ENCODE measurements around the gene MARK2. TPM values are rescaled to one million over a fixed set of nuclear protein-coding genes. Genes with fewer than 3 reads are reported as not detected.
"Not testable (repeated sequence)": the region's sequence is repeated elsewhere in the genome, so short reads cannot be mapped to it uniquely, and the experiment has no call there.

Gene MARK2
- total RNA-seq, 2 experiments from 2014 or later: 57.2 to 57.9 TPM

DNA sequence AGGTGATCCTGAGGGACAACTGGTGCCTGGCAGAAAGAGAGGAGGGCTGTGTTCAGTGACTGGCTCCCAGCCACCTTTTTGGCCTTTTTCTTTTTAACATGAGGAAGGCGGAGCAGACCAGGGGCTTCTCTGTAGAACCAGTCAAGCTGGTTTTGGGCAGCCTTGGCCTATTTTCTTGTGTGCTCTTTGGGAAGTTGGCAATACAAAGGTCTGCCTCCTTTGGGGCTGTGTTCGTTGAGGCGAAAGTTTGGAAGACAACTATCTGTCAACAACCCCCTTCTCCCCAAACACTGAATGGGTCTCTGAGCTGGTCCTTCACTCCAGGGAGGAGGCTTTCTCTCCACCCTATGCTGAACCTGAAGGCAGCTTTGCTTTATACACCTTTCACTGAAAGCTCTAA lies 8.5 kb downstream of the MARK2 start:
- Mint-ChIP-seq H3K4me1 (peaks cover 69% of the 10 kb centered on the region), H3K27me3 (no peaks in the 10 kb centered on the region), H3K4me3 (no peak overlapping the region), H3K27ac (no peak overlapping the region), H3K36me3 (peaks cover 42% of the 10 kb centered on the region), H3K9me3 (ENCODE audit: low read depth) (no peaks in the 10 kb centered on the region)
- ATAC-seq: no peak
- CTCF ChIA-PET: interaction anchor here (0.9 to 1.1 kb wide), 2 partner anchors 10 to 45 kb away, joined by 3 to 5 read pairs; no protein-coding TSS in a partner anchor
- DNase-seq: no peak

DNA sequence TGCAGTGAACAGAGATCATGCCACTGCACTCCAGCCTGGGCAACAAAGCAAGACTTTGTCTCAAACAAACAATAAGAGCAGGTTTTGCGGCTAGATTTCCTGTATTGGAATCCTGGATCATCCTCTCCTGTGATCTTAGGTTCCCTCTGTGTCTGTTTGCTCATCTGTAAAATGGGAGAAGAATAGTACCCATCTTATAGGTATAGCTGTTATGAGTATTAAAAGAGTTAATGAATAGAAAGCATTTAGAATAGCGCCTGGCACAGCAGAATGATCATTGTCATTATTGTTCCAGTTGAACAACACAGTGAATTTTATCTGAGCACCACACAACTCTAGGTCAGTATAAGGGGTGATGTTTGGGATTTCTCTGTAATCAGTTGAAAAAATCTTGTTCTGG lies 10.8 kb downstream of the MARK2 start:
- Mint-ChIP-seq H3K27ac (peak overlapping the region; percentile 2), H3K4me1 (peaks cover 63% of the 10 kb centered on the region), H3K9me3 (ENCODE audit: low read depth) (no peaks in the 10 kb centered on the region), H3K27me3 (no peaks in the 10 kb centered on the region), H3K36me3 (peaks cover 37% of the 10 kb centered on the region), H3K4me3 (no peak overlapping the region)
- CTCF ChIA-PET: interaction anchor here (0.7 to 2.2 kb wide), 2 partner anchors 9 to 96 kb away, joined by 3 to 7 read pairs; no protein-coding TSS in a partner anchor
- no peak for DNase-seq
- ATAC-seq: no peak

DNA sequence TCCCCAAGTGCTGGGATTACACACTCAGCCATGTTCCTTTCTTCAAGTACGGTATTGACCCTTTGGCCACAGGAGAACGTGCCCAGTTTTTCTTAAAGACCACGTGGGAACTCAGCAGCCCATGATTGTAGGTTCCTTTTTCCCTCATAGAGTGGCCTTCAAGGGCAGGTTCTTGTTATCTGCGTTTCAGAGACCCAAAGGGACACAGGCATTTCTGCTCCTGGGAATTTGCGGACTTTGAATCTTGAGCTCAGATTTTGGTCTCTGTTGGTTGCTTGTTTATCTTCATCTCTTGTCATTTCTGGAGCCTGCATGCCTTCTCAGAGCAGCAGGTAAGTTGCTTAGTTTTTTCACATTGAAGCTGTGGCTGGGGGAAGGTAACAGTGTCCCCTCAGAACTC lies 12.0 kb downstream of the MARK2 start:
- H3K4me1 Mint-ChIP-seq: peaks cover 65% of the 10 kb centered on the region
- peak overlapping the region; percentile 75 for H3K4me3 Mint-ChIP-seq
- no peaks in the 10 kb centered on the region for H3K9me3 Mint-ChIP-seq (ENCODE audit: low read depth)
- ATAC-seq (no peak), DNase-seq (no peak)
- H3K36me3 Mint-ChIP-seq: peaks cover 44% of the 10 kb centered on the region
- peak overlapping the region; percentile 81 for H3K27ac Mint-ChIP-seq
- no peaks in the 10 kb centered on the region for H3K27me3 Mint-ChIP-seq
- CTCF ChIA-PET: interaction anchor here (0.7 to 1.3 kb wide), 4 partner anchors 8 to 18 kb away, joined by 3 read pairs; no protein-coding TSS in a partner anchor

DNA sequence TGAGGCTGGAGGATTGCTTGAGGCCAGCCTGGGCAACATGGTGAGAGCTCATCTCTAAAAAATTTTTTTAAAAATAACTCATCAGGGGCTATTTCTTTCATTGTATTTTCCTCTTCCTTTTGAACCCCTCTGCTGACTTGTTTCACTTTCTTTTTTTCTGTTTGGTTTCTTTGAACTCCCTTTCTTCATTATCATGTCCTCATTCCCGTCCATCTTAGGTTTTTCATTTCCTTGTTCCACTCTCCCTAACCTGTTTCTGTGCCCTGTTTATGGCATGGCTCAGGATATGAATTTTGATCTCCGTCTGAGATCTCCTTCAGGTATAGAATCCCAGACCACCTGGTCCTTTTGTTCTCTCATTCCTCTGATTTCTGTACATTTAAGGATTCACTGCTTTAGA lies 12.5 kb downstream of the MARK2 start:
- H3K27me3 Mint-ChIP-seq: no peaks in the 10 kb centered on the region
- H3K4me1 Mint-ChIP-seq: peaks cover 67% of the 10 kb centered on the region
- peak; percentile 61 for ATAC-seq
- H3K4me3 Mint-ChIP-seq: peak overlapping the region; percentile 75
- CTCF ChIA-PET: interaction anchor here (0.7 to 1.3 kb wide), 4 partner anchors 8 to 18 kb away, joined by 3 read pairs; no protein-coding TSS in a partner anchor
- peak overlapping the region; percentile 81 for H3K27ac Mint-ChIP-seq
- H3K36me3 Mint-ChIP-seq: peaks cover 43% of the 10 kb centered on the region
- no peaks in the 10 kb centered on the region for H3K9me3 Mint-ChIP-seq (ENCODE audit: low read depth)
- no peak for DNase-seq

DNA sequence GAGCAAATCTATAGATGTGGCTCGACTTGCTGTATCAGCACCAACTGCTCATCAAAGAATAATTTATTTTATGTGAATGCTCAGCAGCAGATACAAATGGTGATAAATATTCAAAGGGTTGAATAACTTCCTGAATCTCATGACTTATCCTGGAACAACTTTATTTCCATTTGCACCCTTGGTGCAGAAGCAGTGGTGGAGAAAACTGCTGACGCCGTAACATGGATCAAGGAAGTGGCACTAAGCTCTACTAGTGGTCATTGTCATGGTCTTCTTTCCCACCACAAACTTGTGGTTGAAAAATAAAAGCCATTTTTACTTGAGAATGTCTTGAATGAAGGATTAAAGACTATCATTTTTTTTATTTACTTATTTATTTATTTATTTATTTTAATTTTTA lies 14.6 kb downstream of the MARK2 start:
- Mint-ChIP-seq H3K27ac (peak overlapping the region; percentile 5), H3K27me3 (no peaks in the 10 kb centered on the region), H3K9me3 (ENCODE audit: low read depth) (no peaks in the 10 kb centered on the region), H3K4me3 (no peak overlapping the region), H3K36me3 (peaks cover 44% of the 10 kb centered on the region), H3K4me1 (peaks cover 68% of the 10 kb centered on the region)
- ATAC-seq (no peak), DNase-seq (no peak)
- CTCF ChIA-PET: interaction anchor here (0.9 to 2.1 kb wide), 4 partner anchors 9 to 595 kb away, joined by 3 to 13 read pairs (median 4); partner anchors contain the start of gene MARK2

DNA sequence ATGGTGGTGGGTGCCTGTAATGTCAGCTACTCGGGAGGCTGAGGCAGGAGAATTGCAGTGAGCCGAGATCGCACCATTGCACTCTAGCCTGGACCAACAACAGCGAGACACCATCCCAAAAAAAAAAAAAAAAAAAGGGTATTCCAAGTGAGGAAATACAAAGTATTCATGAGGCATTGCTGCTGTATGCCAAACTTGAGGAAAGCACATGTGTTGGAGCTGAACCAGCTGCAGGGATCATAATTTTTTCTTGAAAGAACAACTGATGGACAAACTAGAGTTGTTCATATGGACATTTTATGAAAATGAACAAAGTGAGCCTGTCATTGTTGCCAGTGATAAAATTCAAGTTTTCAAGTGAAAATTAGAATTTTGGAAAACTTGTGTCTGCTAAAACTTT lies 15.8 kb downstream of the MARK2 start:
- CTCF ChIA-PET: interaction anchor here (0.7 to 2.0 kb wide), 3 partner anchors 43 to 594 kb away, joined by 3 to 8 read pairs (median 4); no protein-coding TSS in a partner anchor
- Mint-ChIP-seq H3K36me3 (peaks cover 37% of the 10 kb centered on the region), H3K4me3 (no peak overlapping the region), H3K9me3 (ENCODE audit: low read depth) (no peaks in the 10 kb centered on the region), H3K4me1 (peaks cover 72% of the 10 kb centered on the region), H3K27me3 (no peaks in the 10 kb centered on the region), H3K27ac (no peak overlapping the region)
- no peak for ATAC-seq
- DNase-seq: no peak

DNA sequence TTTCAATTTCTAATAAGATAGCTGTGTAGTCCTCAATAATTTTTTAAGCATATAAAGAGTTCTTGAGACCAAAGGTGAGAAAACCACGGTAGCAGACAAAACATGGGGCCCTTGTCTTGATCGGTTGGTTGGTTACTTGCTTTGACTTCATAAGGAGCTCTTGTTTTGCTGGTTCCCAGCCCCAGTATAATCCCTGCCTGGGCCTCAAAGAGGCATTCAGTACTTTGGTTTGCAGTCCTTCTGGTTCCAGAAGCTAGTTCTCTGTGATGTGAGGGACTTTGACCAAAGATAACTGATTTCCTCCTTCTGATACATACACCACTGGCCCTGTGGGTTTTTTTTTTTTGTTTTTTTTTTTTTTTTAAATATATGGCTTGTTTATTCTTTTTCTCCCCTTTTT lies 17.1 kb downstream of the MARK2 start:
- Mint-ChIP-seq H3K4me1 (peaks cover 66% of the 10 kb centered on the region), H3K27ac (peak overlapping the region; percentile 68), H3K27me3 (no peaks in the 10 kb centered on the region), H3K4me3 (no peak overlapping the region), H3K36me3 (peaks cover 32% of the 10 kb centered on the region), H3K9me3 (ENCODE audit: low read depth) (no peaks in the 10 kb centered on the region)
- ATAC-seq: peak; percentile 14
- CTCF ChIA-PET: interaction anchor here (0.7 to 2.0 kb wide), 8 partner anchors 11 to 329 kb away, joined by 3 to 11 read pairs (median 3); partner anchors contain the start of gene MARK2
- DNase-seq: no peak

DNA sequence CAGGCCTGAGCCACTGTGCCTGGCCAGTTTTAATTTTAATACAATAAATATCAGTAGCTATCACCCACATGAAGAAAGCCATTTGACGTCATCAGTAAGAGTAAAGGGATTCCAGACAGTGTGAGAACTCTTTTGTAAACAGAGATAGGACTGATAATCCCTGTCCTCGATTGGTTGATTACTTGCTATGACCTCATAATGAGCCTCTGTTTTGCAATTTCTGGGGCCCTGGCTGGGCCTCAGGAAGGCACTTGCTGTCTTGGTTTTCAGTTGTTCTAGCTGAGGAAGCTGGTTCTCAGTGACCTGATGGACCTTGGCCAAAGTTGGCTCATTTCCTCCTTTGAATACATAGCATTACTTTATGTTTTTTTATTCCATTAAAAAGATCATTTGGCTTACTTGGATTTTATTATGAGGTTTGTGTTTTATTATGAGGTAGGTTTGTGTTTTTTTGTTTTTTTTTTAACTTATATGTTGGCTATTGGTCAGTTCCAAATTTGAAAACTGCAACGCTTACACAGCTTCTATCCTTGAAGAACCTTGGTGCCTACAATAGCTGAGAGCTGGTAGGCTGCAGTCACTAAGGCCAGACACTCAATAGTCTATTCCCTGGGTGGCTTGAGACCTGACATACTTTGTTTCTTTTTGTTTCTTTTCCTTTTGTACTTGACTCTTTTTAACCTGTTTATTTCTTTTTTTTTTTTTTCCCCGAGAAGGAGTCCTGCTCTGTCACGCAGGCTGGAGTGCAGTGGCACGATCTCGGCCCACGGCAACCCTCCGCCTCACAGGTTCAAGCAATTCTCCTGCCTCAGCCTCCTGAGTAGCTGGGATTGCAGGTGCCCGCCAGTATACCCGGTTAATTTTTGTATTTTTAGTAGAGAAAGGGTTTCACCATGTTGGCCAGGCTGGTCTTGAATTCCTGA lies 20.0 kb downstream of the MARK2 start:
- Mint-ChIP-seq H3K4me1 (peaks cover 57% of the 10 kb centered on the region), H3K36me3 (peaks cover 33% of the 10 kb centered on the region), H3K4me3 (no peak overlapping the region), H3K27ac (no peak overlapping the region), H3K9me3 (ENCODE audit: low read depth) (no peaks in the 10 kb centered on the region), H3K27me3 (no peaks in the 10 kb centered on the region)
- CTCF ChIA-PET: interaction anchor here (0.9 to 1.6 kb wide), 4 partner anchors 8 to 290 kb away, joined by 3 to 5 read pairs (median 3); no protein-coding TSS in a partner anchor
- DNase-seq (no peak), ATAC-seq (no peak)

DNA sequence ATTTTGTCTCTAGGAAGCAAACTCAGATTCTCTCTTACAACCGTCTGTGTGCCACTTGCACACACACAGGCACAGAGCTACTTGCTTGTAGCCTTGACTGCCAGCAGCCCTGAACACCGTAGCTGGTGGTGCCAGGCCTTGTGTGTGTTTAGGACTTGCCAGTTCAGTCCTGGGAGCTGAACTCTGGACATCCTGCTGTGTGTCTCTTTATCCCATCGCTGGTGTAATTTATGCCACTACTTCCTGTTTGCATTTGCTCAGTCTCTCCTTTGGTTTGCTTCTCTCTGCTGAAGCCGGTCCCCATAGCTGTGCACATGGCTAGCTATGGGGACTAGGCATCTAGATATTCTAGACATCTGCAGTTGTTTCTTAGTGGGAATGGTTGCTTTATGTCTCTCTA lies 24.0 kb downstream of the MARK2 start:
- CTCF ChIA-PET: interaction anchor here (1.0 to 1.8 kb wide), 5 partner anchors 9 to 26 kb away, joined by 3 to 6 read pairs (median 3); no protein-coding TSS in a partner anchor
- H3K27me3 Mint-ChIP-seq: no peaks in the 10 kb centered on the region
- no peak overlapping the region for H3K4me3 Mint-ChIP-seq
- no peak for DNase-seq
- peaks cover 61% of the 10 kb centered on the region for H3K4me1 Mint-ChIP-seq
- ATAC-seq: peak; percentile 60
- H3K27ac Mint-ChIP-seq: peak overlapping the region; percentile 85
- H3K9me3 Mint-ChIP-seq (ENCODE audit: low read depth): no peaks in the 10 kb centered on the region
- peaks cover 19% of the 10 kb centered on the region for H3K36me3 Mint-ChIP-seq

DNA sequence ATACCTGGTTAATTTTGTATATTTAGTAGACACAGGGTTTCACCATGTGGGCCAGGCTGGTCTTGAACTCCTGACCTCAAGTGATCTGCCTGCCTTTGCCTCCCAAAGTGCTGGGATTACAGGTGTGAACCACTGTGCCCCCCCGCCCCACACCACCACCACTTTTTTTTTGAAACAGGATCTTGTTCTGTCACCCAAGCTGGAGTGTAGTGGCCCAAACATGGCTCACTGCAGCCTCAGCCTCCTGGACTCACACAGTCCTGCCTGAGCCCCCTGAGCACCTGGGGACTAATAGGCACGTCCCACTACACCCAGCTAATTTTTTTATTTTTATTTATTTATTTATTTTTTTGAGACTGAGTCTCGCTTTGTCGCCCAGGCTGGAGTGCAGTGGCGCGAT lies 24.7 kb downstream of the MARK2 start:
- not testable (repeated sequence) for ATAC-seq; H3K27me3 Mint-ChIP-seq; H3K9me3 Mint-ChIP-seq (ENCODE audit: low read depth); DNase-seq; H3K4me3 Mint-ChIP-seq; H3K27ac Mint-ChIP-seq
- peaks cover 23% of the 10 kb centered on the region for H3K36me3 Mint-ChIP-seq
- CTCF ChIA-PET: interaction anchor here (1.0 to 1.3 kb wide), 3 partner anchors 9 to 25 kb away, joined by 3 to 4 read pairs (median 3); no protein-coding TSS in a partner anchor
- H3K4me1 Mint-ChIP-seq: peaks cover 65% of the 10 kb centered on the region

DNA sequence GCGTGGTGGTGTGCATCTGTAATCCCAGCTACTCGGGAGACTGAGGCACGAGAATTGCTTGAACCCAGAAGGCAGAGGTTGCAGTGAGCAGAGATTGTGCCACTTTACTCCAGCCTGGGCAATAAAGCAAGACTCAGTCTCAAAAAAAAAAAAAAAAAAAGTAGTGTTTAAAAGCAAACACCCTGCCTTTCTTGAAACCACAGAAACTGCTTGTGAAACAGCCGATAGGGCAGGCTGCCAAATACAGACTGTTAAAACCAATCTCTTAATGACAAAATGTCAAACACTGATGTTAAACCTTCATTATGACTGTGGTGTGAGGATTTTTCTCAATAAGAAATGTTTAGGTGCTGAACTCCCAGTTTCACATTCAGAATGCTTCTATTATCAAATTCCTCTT lies 27.3 kb downstream of the MARK2 start:
- H3K27ac Mint-ChIP-seq: peak overlapping the region; percentile 71
- H3K4me3 Mint-ChIP-seq: peak overlapping the region; percentile 30
- H3K36me3 Mint-ChIP-seq: peaks cover 29% of the 10 kb centered on the region
- peaks cover 76% of the 10 kb centered on the region for H3K4me1 Mint-ChIP-seq
- peak; percentile 89 for DNase-seq
- CTCF ChIA-PET: interaction anchor here (0.7 to 6.5 kb wide), 7 partner anchors 8 to 1526 kb away, joined by 3 to 44 read pairs (median 3); partner anchors contain the start of gene MARK2
- ATAC-seq: peak; percentile 80
- H3K27me3 Mint-ChIP-seq: no peaks in the 10 kb centered on the region
- no peaks in the 10 kb centered on the region for H3K9me3 Mint-ChIP-seq (ENCODE audit: low read depth)

DNA sequence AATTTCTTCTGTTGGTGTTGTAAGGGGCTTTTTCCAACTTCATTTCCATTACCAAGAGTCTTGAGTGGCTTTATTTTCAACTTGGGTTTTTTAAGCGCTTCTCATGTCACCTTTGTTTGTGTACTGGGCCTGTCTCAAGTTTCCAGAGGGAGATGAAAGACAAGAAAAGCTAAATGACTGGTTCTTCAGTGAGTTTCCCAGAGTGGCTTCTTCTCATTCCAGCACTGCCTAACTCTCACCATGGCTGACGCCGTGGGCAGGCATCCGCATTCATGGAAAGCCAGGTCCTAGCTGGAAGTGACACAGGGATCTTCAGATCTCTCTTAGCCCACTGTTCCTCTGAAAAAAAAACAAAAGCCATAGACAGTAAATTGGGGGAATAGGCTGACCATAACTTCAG lies 28.6 kb downstream of the MARK2 start:
- Mint-ChIP-seq H3K4me3 (no peak overlapping the region), H3K4me1 (peaks cover 80% of the 10 kb centered on the region), H3K27me3 (no peaks in the 10 kb centered on the region), H3K36me3 (peaks cover 23% of the 10 kb centered on the region), H3K27ac (peak overlapping the region; percentile 61), H3K9me3 (ENCODE audit: low read depth) (no peaks in the 10 kb centered on the region)
- DNase-seq (no peak), ATAC-seq (no peak)
- CTCF ChIA-PET: interaction anchor here (0.8 to 6.5 kb wide), 5 partner anchors 9 to 78 kb away, joined by 3 to 44 read pairs (median 4); partner anchors contain the start of gene MARK2

DNA sequence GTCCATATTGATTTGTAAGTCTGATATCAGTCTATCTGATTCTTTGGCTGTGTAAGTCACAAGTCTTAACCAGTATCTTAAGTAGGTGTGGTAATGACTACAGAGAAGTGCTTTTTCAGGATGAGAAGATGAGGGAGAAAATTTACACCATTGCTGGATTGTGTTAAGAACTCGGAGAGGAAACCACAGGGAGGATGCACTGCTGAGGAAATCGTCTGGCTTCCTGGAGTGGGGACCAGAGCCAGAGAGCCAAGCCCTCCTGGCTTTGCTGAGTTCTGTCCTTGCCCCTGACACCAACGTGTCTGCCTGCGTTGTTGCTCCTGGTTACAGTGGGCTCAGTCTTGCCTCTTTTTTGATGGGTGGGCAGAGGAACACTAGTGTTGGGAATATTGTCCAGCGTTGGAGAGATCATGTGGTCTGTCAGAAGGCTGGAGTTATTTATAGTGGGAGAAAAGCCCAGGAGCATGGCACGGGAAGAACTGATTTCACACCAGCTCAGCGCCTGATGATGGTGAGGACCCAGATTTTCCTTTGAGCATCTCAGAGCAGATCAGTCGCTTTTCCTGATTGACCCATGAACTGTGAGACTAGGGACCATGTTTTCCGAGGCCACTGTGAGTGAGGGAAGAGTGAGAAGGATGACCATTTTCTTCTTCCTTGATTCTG lies 29.6 kb downstream of the MARK2 start:
- CTCF ChIA-PET: interaction anchor here (0.8 to 6.5 kb wide), 5 partner anchors 10 to 78 kb away, joined by 3 to 44 read pairs (median 5); partner anchors contain the start of gene MARK2
- DNase-seq: no peak
- H3K4me3 Mint-ChIP-seq: no peak overlapping the region
- peaks cover 20% of the 10 kb centered on the region for H3K36me3 Mint-ChIP-seq
- ATAC-seq: no peak
- H3K4me1 Mint-ChIP-seq: peaks cover 78% of the 10 kb centered on the region
- H3K27ac Mint-ChIP-seq: peak overlapping the region; percentile 66
- no peaks in the 10 kb centered on the region for H3K27me3 Mint-ChIP-seq
- H3K9me3 Mint-ChIP-seq (ENCODE audit: low read depth): no peaks in the 10 kb centered on the region

All from activated CD8-positive, alpha-beta memory T cell treated with anti-CD3 and anti-CD28 coated beads, Interleukin-2, amount 10 ng/mL, durations not matched to agents 7 days and 5 days (primary cell).